ENCODE measurements around the gene RNF150. TPM values are rescaled to one million over a fixed set of nuclear protein-coding genes. Genes with fewer than 3 reads are reported as not detected.
"Not testable (repeated sequence)": the region's sequence is repeated elsewhere in the genome, so short reads cannot be mapped to it uniquely, and the experiment has no call there.

RNF150 gene
- total RNA-seq, 4 donors from 2014 or later: 10.2 to 34.5 (median 24.2) TPM

GRCh38 chr4:140816806-140817510 is 316.3 kb downstream of the RNF150 start:
- WGBS, 2 donors: 71 to 75% methylated on average over 5 of the region's 5 CpGs
- intact Hi-C loops (cut with DNase I): no loop called here

GRCh38 chr4:140813804-140814203 is 319.5 kb downstream of the RNF150 start:
- H3K27ac ChIP-seq: no peak overlapping the region
- DNase-seq: no peak
- no peak overlapping the region for H3K4me3 ChIP-seq (replicated peaks in 1 of 3)
- TF ChIP-seq POLR2A (IDR thresholded peaks at IDR 0.05): no peak
- no peak for TF ChIP-seq CTCF (IDR thresholded peaks at IDR 0.05)
- H3K4me1 ChIP-seq: no peaks in the 10 kb centered on the region
- intact Hi-C loops (cut with DNase I): no loop called here
- H3K9me3 ChIP-seq: no peaks in the 10 kb centered on the region
- no peaks in the 10 kb centered on the region for H3K36me3 ChIP-seq
- 74 to 81% methylated on average over 2 of the region's 2 CpGs for WGBS, 2 donors
- H3K27me3 ChIP-seq: no peaks in the 10 kb centered on the region

More at GRCh38 chr4:140816806-140817510, 316.3 kb downstream of the RNF150 start:
- Histone ChIP-seq H3K27ac (no peak overlapping the region), H3K27me3 (no peaks in the 10 kb centered on the region), H3K9me3 (no peaks in the 10 kb centered on the region), H3K4me3 (replicated peaks in 1 of 3) (no peak overlapping the region), H3K4me1 (no peaks in the 10 kb centered on the region), H3K36me3 (no peaks in the 10 kb centered on the region)
- TF ChIP-seq CTCF (IDR thresholded peaks at IDR 0.05) (no peak), POLR2A (IDR thresholded peaks at IDR 0.05) (no peak)
- no peak for DNase-seq

GRCh38 chr4:140812916-140813315 is 320.4 kb downstream of the RNF150 start:
- H3K4me3 ChIP-seq (replicated peaks in 1 of 3): no peak overlapping the region
- H3K9me3 ChIP-seq: no peaks in the 10 kb centered on the region
- H3K27ac ChIP-seq: no peak overlapping the region
- intact Hi-C loops (cut with DNase I): no loop called here
- no peaks in the 10 kb centered on the region for H3K27me3 ChIP-seq
- H3K36me3 ChIP-seq: no peaks in the 10 kb centered on the region
- no peaks in the 10 kb centered on the region for H3K4me1 ChIP-seq
- no peak for TF ChIP-seq POLR2A (IDR thresholded peaks at IDR 0.05)
- TF ChIP-seq CTCF (IDR thresholded peaks at IDR 0.05): no peak
- DNase-seq: no peak
- 74% methylated on average over 1 of the region's 1 CpG for WGBS, 2 donors

- H3K4me1 ChIP-seq: no peaks in the 10 kb centered on the region
- no peaks in the 10 kb centered on the region for H3K36me3 ChIP-seq
- H3K9me3 ChIP-seq: no peaks in the 10 kb centered on the region
- no peak for DNase-seq
- no peak overlapping the region for H3K4me3 ChIP-seq (replicated peaks in 1 of 3)
- no peaks in the 10 kb centered on the region for H3K27me3 ChIP-seq
- intact Hi-C loops (cut with DNase I): no loop called here
- no peak overlapping the region for H3K27ac ChIP-seq
- TF ChIP-seq POLR2A (IDR thresholded peaks at IDR 0.05) (no peak), CTCF (IDR thresholded peaks at IDR 0.05) (no peak)
- WGBS, 2 donors: 64 to 68% methylated on average over 4 of the region's 4 CpGs
Measured at GRCh38 chr4:140811429-140811828, 321.8 kb downstream of the RNF150 start.

- intact Hi-C loops (cut with DNase I); H3K4me1 ChIP-seq; DNase-seq; H3K27ac ChIP-seq; H3K4me3 ChIP-seq (replicated peaks in 1 of 3); H3K36me3 ChIP-seq; H3K27me3 ChIP-seq; H3K9me3 ChIP-seq: not testable (repeated sequence)
- 85 to 91% methylated on average over 1 of the region's 1 CpG for WGBS, 2 donors
- TF ChIP-seq CTCF (IDR thresholded peaks at IDR 0.05): peak in 1 of 6 experiments; percentile 42
Measured at GRCh38 chr4:140810591-140811169, 322.6 kb downstream of the RNF150 start.

All from thyroid gland (tissue), 4 donors.